Measurements from ENCODE around the gene PPM1D. TPM values are rescaled to one million over a fixed set of nuclear protein-coding genes. Genes with fewer than 3 reads are reported as not detected.
"Not testable (repeated sequence)": the region's sequence is repeated elsewhere in the genome, so short reads cannot be mapped to it uniquely, and the experiment has no call there.

The PPM1D gene
- total RNA-seq, 1 donor: 15.5 TPM

GRCh38 chr17:60602385-60602742 is 2.4 kb downstream of the PPM1D start:
- DNase-seq (ENCODE audit: low read depth): peak; percentile 28
- H3K4me3 ChIP-seq (ENCODE audit: low read depth, low read length): peak overlapping the region; percentile 100
- TF ChIP-seq CTCF (IDR thresholded peaks at IDR 0.05; ENCODE audit: insufficient read depth, low read depth, low read length): no peak

- H3K4me3 ChIP-seq (ENCODE audit: low read depth, low read length): peak overlapping the region; percentile 100
- DNase-seq (ENCODE audit: low read depth): no peak
- TF ChIP-seq CTCF (IDR thresholded peaks at IDR 0.05; ENCODE audit: insufficient read depth, low read depth, low read length): no peak
Observed at GRCh38 chr17:60602871-60603270, 2.9 kb downstream of the PPM1D start.

- peak overlapping the region; percentile 100 for H3K4me3 ChIP-seq (ENCODE audit: low read depth, low read length)
- not testable (repeated sequence) for DNase-seq (ENCODE audit: low read depth)
Observed at GRCh38 chr17:60603477-60603876, 3.5 kb downstream of the PPM1D start.

GRCh38 chr17:60604686-60605334 is 4.8 kb downstream of the PPM1D start:
- no peak for TF ChIP-seq CTCF (IDR thresholded peaks at IDR 0.05; ENCODE audit: insufficient read depth, low read depth, low read length)
- DNase-seq (ENCODE audit: low read depth): peak; percentile 37
- H3K4me3 ChIP-seq (ENCODE audit: low read depth, low read length): no peak overlapping the region

GRCh38 chr17:60606036-60606435 is 6.0 kb downstream of the PPM1D start:
- DNase-seq (ENCODE audit: low read depth): no peak
- TF ChIP-seq CTCF (IDR thresholded peaks at IDR 0.05; ENCODE audit: insufficient read depth, low read depth, low read length): no peak
- H3K4me3 ChIP-seq (ENCODE audit: low read depth, low read length): no peak overlapping the region

GRCh38 chr17:60610473-60610872 is 10.5 kb downstream of the PPM1D start:
- H3K4me3 ChIP-seq (ENCODE audit: low read depth, low read length): no peak overlapping the region
- TF ChIP-seq CTCF (IDR thresholded peaks at IDR 0.05; ENCODE audit: insufficient read depth, low read depth, low read length): no peak
- peak; percentile 35 for DNase-seq (ENCODE audit: low read depth)

GRCh38 chr17:60611321-60611720 is 11.3 kb downstream of the PPM1D start:
- not testable (repeated sequence) for DNase-seq (ENCODE audit: low read depth); H3K4me3 ChIP-seq (ENCODE audit: low read depth, low read length)

GRCh38 chr17:60613325-60613724 is 13.3 kb downstream of the PPM1D start:
- H3K4me3 ChIP-seq (ENCODE audit: low read depth, low read length): no peak overlapping the region
- DNase-seq (ENCODE audit: low read depth): no peak
- TF ChIP-seq CTCF (IDR thresholded peaks at IDR 0.05; ENCODE audit: insufficient read depth, low read depth, low read length): no peak

GRCh38 chr17:60613796-60614195 is 13.8 kb downstream of the PPM1D start:
- H3K4me3 ChIP-seq (ENCODE audit: low read depth, low read length); DNase-seq (ENCODE audit: low read depth): not testable (repeated sequence)

GRCh38 chr17:60614247-60614646 is 14.3 kb downstream of the PPM1D start:
- not testable (repeated sequence) for DNase-seq (ENCODE audit: low read depth)

More at GRCh38 chr17:60614247-60614646, 14.3 kb downstream of the PPM1D start:
- not testable (repeated sequence) for H3K4me3 ChIP-seq (ENCODE audit: low read depth, low read length)

All from fibroblast of villous mesenchyme (primary cell).